ENCODE measurements around the gene CPLX3.

- TF ChIP-seq, protein P1, sequence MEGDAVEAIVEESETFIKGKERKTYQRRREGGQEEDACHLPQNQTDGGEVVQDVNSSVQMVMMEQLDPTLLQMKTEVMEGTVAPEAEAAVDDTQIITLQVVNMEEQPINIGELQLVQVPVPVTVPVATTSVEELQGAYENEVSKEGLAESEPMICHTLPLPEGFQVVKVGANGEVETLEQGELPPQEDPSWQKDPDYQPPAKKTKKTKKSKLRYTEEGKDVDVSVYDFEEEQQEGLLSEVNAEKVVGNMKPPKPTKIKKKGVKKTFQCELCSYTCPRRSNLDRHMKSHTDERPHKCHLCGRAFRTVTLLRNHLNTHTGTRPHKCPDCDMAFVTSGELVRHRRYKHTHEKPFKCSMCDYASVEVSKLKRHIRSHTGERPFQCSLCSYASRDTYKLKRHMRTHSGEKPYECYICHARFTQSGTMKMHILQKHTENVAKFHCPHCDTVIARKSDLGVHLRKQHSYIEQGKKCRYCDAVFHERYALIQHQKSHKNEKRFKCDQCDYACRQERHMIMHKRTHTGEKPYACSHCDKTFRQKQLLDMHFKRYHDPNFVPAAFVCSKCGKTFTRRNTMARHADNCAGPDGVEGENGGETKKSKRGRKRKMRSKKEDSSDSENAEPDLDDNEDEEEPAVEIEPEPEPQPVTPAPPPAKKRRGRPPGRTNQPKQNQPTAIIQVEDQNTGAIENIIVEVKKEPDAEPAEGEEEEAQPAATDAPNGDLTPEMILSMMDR (IDR thresholded peaks at IDR 0.05; ENCODE audit: borderline replicate concordance, extremely low read depth, low read length, poor library complexity, severe bottlenecking): peak; percentile 25
- no peak for TF ChIP-seq EZH2 (IDR thresholded peaks at IDR 0.05; ENCODE audit: borderline replicate concordance, low read depth, low read length, severe bottlenecking)
These were observed 13.3 kb downstream of the CPLX3 start for GRCh38 chr15:74839526-74840395.

Data from DND-41 (cell line).